Liver (tissue), 3 donors: ENCODE results near the gene ESRP2.

Source experiments
- TAF1 ChIP-seq: conservative IDR thresholded peaks from 2 replicates; pipeline ENCODE4 v1.6.1; 2016; ENCODE audit warnings: antibody characterized with exemption, mild to moderate bottlenecking
- YY1 ChIP-seq: IDR thresholded peaks from 2 replicates; pipeline ENCODE4 v1.6.1; 2016; ENCODE audit warnings: antibody characterized with exemption, mild to moderate bottlenecking
- TF ChIP-seq, protein P1 (sequence below): fragments of 150-350 bp; IDR thresholded peaks from 2 replicates; pipeline ENCODE4 v1.5.1; 2017; ENCODE audit warnings: improper control_type of control experiment, low read depth, low read length; ENCODE audit not compliant: missing input control
- donor health status: healthy.
- donor health status: healthy.

DNA sequence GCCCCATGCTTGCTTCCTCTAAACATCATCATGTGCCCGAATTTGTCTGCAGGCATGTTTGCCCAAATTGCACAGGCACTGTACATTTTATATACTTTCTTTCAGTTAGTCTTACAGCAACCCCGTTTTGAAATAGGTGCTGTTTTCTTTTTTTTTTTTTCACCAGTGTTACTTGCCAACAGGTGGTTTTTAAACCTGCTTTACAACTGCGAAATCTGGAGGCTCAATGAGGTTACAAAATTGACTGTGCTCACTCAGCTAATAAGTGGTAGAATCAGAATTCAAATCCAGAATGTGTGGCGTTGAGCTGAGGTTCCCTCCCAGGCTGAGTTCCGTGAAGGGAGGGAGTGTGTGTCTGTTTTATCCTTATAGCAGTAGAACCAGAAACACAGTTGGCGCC lies 15.0 kb upstream of the ESRP2 start:
- no peak for TF ChIP-seq YY1
- TF ChIP-seq, protein P1, sequence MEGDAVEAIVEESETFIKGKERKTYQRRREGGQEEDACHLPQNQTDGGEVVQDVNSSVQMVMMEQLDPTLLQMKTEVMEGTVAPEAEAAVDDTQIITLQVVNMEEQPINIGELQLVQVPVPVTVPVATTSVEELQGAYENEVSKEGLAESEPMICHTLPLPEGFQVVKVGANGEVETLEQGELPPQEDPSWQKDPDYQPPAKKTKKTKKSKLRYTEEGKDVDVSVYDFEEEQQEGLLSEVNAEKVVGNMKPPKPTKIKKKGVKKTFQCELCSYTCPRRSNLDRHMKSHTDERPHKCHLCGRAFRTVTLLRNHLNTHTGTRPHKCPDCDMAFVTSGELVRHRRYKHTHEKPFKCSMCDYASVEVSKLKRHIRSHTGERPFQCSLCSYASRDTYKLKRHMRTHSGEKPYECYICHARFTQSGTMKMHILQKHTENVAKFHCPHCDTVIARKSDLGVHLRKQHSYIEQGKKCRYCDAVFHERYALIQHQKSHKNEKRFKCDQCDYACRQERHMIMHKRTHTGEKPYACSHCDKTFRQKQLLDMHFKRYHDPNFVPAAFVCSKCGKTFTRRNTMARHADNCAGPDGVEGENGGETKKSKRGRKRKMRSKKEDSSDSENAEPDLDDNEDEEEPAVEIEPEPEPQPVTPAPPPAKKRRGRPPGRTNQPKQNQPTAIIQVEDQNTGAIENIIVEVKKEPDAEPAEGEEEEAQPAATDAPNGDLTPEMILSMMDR: no peak
- no peak for TF ChIP-seq TAF1
